ENCODE results near the gene PNPO.

The PNPO gene

DNA sequence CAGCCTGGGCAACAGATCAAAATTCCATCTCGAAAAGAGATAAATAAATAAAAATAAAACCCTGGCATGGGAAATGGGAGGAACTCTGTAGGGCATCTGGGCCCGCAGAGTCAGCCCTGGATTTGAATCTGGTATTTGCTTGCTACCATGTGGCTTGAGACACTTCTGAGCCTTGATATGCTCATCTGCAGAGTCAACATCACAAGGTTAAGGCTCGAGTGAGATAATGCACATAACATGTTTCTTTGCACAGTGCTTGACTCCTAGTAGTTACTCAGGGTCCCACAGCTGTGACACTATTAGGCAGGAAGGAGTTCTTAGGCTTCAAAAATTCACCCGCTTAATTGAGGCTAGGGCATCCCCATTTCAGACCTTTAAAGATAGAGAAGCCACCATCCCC, 50.8 kb downstream of the PNPO start:
- no peak overlapping the region for H3K27ac ChIP-seq
- no peak for DNase-seq (ENCODE audit: low read depth, low spot score)

DNA sequence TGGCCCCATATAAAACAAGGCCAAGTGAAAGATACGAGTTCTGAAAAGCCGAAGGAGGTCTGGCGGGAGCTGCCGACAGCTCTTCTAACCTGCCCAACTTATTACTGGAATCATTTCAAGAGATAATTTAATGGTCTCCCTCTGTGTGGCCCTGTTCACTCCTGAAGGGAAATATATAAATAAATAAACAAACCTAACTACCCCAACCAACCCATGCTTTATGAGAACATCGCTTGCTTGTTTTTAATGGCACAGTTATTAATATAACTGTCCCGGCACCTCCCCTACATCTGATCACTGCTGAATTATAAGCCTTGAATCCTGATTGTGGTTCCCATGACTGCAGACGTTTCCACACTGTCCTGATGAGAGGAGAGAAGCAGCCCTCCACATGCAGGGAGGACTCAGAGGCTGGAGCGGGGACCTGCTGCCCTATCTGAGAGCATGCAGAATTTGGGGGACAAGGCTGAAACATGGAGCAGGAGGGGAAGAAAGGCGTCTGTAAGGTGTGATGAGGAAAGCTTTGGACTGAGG, 51.7 kb downstream of the PNPO start:
- DNase-seq (ENCODE audit: low read depth, low spot score) = no peak
- H3K27ac ChIP-seq = no peak overlapping the region

- no peak for DNase-seq (ENCODE audit: low read depth, low spot score)
- H3K27ac ChIP-seq = no peak overlapping the region
These were observed 52.6 kb downstream of the PNPO start for GRCh38 chr17:47993964-47994363.

- no peak overlapping the region for H3K27ac ChIP-seq
- DNase-seq (ENCODE audit: low read depth, low spot score) = no peak
These were observed 53.4 kb downstream of the PNPO start for GRCh38 chr17:47994724-47995123.

DNA sequence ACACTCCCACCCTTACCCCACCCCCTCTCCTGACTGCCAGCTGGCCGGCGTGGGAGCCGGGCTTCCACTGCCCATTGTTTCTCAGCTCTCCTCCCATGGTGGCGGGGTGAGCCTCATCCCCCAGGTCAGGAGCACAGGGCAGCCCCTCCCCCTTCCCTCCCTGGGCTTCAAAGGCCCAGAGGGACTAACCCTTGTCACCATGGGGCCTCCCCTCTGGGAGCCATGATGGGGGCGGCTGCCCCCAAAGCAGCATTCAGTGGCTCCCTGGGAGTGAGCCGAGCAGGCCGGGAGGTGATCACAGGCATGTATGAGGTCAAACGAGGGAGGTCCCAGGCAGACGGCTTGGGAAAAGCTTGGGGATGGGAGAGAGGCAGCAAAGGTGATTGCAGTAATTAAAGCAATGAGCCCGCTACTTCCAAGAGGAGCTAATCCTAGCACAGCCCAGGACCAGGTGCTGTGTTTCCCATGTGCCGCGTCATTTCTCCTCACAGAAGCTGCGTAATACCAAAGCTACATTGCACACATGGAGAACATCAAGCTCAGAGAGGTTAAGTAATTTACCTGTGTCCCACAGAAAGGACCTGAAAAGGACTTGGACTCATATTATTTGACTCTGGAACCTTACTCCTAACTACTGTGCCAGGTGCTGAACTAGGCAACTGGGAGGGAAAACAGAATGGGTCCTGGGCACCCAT, 54.0 kb downstream of the PNPO start:
- no peak overlapping the region for H3K27ac ChIP-seq
- DNase-seq (ENCODE audit: low read depth, low spot score) = no peak

- no peak for DNase-seq (ENCODE audit: low read depth, low spot score)
- no peak overlapping the region for H3K27ac ChIP-seq
These were observed 54.8 kb downstream of the PNPO start for GRCh38 chr17:47996201-47996600.

- DNase-seq (ENCODE audit: low read depth, low spot score) = no peak
- no peak overlapping the region for H3K27ac ChIP-seq
These were observed 56.2 kb downstream of the PNPO start for GRCh38 chr17:47997586-47997985.

GRCh38 chr17:47998044-47998443, 56.7 kb downstream of the PNPO start:
- H3K27ac ChIP-seq = no peak overlapping the region
- no peak for DNase-seq (ENCODE audit: low read depth, low spot score)

All from epithelial cell of prostate (primary cell).